Posterior vena cava (tissue), 2 donors: Measurements from ENCODE around the gene COG3. TPM values are rescaled to one million over a fixed set of nuclear protein-coding genes. Genes with fewer than 3 reads are reported as not detected.

Experiments
- DNase-seq: peaks from one replicate; pipeline ENCODE4 v3.0.0-alpha.2; 2020; ENCODE audit warnings: low spot score
- intact Hi-C, 2 donors: fragments of 100-400 bp; cut with DNase I; formaldehyde crosslinking; loops; one replicate each; pipeline versions ENCODE4 v1.14.1 to v1.14.2; 2022 to 2023
- total RNA-seq, 2 donors: library from RNA; stranded (reverse); fragmentation: NEBNext Ultra II Directional; extraction: Animal tissue kit (Norgen Biotek cat#: 25700); gene quantifications; one replicate each; pipeline ENCODE4 v1.2.1, GENCODE V29; 2021
- donor health status: DM: yes; HTN: yes; CAD: no.
- donor health status: DM: yes; HTN: yes; CAD: no.

Gene COG3
- total RNA-seq, 2 donors from 2014 or later = 21.7 to 27.9 TPM

DNA sequence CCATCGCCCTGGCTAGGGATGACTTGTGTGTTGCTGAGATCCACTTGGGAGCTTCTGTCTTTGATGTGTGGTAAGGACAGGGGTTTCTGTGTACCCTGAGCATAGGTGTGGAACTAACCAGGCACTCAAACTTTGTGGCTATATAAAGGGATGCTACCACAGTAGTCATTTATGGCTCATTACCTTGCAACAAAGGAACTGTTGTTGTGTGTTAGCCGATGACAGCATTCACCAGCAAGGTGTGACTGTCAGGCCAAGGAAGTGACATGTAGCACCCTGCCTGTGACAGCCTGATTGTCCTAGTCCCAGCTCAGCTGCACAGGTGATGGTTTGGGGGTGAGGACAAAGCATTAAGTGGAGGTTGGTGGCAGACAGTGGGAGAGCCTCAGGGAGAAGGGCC, 73.6 kb downstream of the COG3 start:
- intact Hi-C loops = no loop called here
- DNase-seq = no peak

DNA sequence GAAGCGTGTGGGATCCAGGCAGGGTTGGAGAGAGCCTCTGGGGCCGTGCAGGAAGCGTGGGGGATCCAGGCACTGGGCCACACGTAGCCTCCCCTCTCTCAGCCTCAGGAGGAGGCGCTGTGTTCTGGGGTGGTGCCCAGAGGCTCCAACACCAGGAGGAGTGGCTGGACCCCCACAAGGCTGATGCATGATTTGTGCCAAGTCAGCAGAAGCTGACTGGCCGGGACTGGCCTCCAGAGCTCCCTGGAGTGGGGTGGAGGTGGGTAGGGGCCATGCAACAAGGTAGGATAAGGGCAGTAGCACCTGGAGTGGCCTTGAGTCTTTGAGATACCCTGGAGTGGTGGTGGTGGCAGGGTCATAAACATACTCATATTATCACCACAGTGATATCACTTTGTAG, 75.5 kb downstream of the COG3 start:
- intact Hi-C loops = no loop called here
- no peak for DNase-seq

DNA sequence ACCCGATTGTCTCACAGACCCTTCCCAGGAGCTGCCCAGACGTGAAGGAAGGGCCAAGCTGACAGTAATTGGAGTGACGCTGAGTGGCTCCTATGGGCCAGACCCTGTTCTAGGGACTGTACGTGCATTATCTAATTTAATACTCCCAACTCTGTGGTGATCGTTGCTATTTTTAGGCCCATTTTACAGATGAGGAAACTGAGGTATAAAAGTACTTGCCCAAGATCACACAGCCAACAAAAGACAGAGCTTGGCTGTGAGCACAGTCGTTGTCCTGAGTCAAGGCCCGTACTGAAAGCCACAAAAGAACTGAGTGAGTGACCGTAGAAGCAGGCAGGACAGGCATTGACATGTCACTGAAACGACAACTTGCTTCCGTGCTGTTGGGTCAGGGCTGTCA, 76.1 kb downstream of the COG3 start:
- intact Hi-C loops = no loop called here

DNA sequence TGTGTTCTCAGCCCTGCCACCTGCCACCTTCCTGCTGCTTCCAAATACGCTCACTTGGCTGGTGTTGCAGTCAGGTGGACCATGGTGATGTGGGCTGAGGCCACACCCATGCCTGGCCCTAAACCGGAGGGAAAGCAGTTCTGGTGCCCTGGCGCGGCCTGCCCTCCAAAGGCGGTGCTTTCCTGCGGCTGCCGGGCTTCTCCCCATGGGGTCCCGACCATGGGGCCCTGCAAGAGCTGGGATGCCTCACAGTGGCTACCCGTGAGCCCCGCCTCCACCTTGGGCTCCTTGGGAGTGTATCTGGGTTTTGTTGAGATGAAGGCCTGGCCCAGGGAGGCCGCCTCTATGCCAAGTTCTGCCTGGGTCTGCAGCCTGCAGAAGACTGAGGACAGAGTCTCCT, 77.1 kb downstream of the COG3 start:
- no peak for DNase-seq
- intact Hi-C loops = no loop called here

More for the DNA sequence above, 76.1 kb downstream of the COG3 start:
- DNase-seq = no peak

DNA sequence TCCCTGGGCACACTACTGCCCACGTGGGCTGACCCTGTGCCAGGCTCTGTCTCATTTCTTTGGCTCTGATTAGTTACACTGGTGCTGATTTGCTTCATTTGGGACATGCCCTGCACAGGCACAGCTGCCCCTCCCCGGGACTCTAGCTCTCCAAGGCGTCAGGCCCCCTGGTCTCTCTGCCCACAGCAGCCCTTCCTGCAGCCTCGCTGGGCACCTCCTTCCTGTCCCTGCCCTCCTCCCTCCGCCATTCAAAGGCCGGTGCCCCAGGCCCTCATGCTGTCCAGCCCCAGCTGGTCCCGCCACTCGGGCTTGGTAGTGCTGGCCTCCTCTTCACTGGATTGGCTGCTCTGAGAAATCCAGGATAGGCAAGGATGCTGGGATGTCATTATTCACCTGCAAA, 77.7 kb downstream of the COG3 start:
- intact Hi-C loops = no loop called here
- no peak for DNase-seq

DNA sequence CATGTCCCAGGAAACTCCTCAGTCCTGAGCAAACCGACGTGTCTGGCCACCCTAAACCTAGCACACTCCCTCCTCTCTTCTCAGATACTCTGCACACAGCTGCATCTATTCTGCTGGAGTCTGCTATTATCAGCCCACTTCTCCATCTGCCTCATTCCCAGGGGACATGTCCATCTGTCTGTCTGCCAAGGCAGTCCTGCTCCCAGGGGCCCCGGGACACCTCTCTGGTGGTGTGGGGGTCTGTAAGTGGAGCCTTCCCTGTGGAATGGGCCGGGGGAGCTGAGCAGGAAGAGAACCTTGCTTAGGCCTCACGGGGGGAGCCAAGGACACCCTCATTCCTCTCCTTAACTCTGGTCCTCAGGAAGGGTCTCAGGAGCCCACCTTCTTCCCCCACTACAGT, 78.1 kb downstream of the COG3 start:
- DNase-seq = no peak
- intact Hi-C loops = no loop called here

DNA sequence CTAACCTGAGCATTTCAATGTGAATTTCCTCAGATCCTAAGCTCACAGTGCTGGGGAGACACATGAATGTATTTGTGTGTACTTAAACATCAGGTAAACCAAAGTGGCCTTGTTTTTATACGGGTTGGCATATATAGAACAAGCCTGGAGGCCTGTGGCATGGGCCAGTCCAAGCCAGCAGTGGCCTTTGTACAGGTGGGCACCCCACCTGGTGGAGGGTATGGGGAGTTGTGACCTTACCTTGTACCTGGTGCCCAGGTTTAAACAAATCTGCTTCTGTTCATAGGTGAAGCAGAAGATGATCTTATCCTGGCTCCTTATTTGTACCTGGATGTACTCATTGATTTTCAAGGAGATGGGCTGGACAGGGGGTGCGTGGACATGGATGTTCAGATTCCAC, 79.8 kb downstream of the COG3 start:
- intact Hi-C loops = no loop called here
- DNase-seq = no peak

DNA sequence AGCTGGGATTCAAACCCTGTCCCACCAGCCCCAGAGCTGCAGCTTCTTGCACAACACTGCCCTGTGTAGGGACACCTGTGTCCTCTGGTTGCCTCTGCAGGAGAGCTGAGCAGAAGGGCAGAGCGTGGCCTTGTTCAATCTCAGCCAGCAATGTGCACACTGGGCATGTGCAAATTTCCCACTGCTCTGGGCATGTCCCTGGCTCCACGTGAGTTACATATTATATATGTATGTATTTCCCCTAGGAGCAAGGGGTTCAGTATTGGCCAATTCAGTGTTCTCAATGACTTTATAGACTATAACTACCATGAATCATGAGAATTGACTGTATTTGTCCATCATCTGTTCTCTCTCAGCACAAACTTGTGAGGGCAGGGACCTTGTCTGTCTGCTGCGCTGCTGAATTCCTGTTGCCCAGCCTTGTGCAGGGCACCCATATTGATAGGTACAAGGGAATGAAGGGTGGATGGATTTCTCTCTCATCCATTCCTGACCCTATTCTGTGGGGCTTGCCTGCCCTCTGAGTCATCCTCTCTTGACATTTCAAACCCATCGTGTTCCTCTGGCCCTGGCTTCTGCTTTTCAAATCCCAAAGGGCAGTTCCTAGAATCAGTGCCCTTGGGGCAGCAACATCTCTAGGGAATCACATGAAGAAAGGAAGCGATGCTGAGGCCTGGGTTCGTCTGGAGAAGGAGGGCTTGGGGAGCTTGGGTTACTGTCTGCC, 81.1 kb downstream of the COG3 start:
- no peak for DNase-seq
- intact Hi-C loops = no loop called here

DNA sequence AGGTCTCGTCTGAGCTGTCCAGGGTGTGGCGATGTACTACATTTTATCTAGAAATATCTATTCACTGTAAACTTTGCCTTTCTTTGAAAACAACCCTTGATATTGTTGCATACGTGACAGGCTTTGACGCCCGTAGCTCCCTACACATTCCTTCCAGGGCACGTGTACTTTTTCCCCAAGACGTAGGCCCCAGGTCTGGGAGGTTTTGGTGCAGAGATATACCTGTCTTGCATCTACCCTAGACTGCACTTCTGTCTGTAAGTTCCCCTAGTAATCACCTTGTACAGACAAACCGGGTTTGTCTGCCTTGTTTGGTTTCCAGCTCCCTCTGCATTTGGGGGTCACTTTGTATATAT, 81.6 kb downstream of the COG3 start:
- intact Hi-C loops = no loop called here
- DNase-seq = no peak

DNA sequence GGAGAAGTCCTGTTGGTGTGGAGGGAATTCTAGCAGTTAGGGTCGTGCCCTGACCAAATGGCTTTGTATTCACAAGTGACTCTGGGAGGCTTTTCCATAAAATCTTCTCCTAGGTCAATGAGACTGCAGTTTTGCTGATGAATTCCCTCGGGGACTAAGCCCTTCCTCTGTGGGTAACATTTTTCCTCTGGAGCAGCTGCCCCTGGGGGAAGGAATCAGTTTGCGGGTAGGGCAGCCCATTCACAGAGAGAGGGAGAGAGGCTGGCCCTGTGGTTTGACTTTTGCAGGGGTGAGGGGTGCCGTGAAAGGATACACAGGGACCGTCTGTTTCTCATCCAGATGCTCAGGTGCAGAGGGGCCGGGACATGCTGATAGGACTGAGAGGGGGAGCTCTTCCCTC, 83.5 kb downstream of the COG3 start:
- DNase-seq = no peak
- intact Hi-C loops = no loop called here

DNA sequence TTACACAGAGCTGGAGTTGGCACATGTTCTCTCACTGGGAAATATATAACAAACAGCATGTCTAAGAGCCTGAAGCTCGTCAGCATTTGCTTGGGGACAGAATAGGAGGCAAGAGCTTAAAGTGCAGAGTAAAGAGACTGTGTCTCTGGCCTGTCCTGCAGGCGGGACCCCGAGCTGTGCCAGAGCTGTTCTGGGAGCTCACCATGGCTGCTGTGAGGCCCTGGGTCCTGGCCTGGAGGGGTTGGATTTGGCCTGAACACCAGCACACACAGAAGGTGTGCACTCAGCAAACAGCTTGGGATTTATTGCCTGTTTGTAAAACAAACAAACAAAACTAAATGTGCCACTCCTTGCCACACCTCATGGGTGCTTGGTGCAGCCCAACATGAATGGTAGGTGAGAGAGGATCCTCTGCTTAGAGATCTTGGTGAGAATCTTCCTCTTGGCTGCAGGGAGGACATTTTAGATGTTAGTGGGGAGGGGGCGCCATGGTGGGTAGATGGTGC, 89.9 kb downstream of the COG3 start:
- intact Hi-C loops = no loop called here
- DNase-seq = no peak

DNA sequence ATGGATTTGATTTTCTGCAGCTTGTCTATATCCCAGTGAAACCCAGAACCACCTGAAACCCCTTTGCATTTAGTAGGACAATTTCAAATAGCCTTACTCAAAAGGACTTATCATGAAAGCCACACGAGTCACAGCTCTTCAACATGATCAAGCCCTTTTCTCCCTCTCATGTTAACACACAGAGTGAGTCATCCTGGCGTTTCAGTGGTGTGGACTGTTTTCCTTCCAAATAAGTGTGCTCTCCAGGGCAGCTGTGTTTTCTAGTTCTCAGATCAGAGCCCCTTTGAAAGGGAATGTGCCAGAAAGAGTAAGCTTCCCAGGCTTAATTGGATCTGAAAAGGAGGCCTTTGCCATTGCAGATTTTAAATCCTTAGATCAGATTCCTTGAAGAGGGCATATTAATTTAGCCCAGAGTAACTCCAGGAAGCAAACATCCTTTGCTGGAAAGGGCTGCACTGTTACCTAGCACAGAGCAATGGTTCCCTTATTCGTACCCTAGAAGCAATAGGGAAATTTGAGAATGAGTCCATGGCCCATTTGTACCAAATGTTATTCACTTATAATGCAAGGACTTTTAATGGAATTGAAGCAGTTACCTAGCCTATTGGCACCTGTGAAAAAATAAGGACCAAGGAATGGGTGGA, 99.5 kb downstream of the COG3 start:
- intact Hi-C loops = no loop called here
- DNase-seq = no peak

DNA sequence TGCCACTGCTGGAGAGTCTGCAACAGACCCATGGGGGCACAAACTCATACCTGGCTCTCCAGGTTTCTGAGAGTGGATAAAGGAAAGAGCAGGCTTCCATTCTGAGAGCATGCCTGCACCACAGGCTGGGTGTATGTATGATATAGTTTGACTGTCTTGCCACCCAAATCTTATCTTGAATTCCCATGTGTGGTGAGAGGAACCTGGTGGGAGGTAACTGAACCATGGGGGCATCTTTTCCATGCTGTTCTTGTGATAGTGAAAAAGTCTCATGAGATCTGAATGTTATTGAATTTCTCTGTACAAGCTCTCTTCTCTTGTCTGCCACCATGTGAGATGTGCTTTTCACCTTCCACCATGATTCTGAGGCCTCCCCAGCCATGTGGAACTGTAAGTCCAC, 100.6 kb downstream of the COG3 start:
- DNase-seq = no peak
- intact Hi-C loops = no loop called here

DNA sequence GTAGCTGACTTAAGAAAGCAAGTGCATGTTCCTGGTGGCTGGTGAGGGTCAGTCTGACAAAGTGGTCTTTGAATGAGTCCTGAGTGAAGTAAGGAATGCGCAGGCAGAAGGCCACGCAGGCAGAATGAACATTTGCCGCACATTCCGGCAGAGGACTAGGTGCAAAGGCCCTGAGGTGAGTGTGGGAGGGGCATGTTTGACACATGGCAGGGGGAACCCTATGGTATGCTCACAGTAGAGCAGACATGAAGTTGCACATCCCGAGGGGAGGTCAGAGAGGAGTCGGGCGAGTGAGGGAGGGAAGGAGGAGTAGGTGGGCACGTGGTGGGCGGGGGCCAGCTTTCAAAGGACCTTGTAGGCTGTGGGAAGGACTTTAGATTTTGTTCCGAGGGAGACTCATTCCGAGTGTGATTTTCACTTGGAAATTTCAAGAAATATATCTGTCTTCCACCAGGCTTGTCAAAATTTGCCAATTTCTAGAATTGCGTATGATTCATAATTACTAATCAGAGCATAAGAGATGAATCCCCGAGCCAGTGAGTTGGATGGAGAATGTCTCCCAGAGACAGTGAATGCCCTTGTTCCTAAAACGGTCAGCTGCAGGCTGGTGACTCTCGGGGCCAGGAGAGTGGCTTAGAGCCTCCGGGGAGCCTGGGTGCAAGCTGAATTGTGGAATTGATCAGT, 110.5 kb downstream of the COG3 start:
- intact Hi-C loops = no loop called here

DNA sequence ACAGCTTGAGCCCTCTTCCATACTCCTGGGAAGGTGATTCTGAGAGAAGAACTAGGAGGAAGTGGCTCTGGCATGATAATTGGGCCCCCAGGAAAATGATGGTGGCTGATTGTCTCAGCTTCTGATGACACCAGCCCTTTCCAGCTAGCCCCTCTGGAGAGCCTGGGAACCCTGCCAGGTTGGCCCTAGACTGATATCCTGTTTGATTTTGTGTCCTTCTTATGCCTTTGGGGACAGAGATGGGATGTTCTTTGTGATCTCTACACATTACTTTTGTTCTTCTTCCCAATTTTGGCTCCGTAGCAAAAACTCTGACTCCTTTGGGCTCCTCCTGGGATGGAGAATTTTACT, 111.1 kb downstream of the COG3 start:
- no peak for DNase-seq
- intact Hi-C loops = no loop called here

More for the DNA sequence above, 110.5 kb downstream of the COG3 start:
- no peak for DNase-seq

DNA sequence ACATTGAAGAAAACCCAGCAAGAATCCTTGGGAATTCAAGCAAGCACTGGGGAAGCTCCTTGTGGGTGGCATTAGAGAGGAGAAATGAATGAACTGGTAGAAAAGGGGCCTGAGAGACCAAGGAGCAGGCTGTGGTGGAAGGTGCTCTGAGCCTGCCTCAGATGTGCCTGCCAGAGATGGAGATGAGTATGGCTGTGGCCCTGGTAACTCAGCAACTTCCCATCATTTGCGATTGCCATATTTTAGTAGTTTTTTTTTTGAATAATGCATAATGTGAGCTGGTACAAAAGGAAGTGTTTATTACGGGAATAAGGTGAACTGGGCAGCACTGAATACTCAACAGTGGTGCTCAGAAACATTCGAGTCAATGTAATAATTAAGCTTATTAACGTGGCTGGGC, 111.7 kb downstream of the COG3 start:
- no peak for DNase-seq
- intact Hi-C loops = no loop called here

DNA sequence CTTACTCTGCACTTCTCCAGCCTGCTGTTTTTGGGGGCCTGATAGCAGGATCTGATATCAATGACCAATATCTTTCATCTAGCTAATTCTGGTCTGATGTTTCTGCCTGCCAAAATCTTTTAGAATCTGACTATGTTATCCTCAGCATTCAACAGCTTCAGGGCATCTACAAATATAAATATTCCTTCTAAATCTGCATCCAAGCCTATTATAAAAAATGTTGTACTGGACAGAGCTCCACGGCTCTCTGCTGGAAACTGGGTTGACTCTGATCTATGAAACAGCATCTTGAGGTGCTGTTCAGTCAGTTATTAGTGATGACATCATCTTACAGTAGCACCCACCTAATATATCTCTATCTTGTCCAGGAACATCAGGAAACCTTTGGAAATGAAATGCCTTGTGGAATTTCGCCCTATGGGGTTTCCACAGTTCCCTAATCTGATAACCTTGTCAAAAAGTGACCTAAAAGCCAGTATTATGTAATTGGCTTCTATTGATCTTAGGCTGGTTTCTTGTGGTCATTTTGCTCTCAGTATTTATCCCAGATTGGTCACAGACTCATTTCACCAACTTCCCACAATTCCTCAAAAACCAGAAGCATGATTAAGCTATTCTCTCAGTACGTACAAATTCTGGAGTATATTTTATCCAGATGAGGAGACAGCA, 117.8 kb downstream of the COG3 start:
- intact Hi-C loops = no loop called here
- DNase-seq = no peak

DNA sequence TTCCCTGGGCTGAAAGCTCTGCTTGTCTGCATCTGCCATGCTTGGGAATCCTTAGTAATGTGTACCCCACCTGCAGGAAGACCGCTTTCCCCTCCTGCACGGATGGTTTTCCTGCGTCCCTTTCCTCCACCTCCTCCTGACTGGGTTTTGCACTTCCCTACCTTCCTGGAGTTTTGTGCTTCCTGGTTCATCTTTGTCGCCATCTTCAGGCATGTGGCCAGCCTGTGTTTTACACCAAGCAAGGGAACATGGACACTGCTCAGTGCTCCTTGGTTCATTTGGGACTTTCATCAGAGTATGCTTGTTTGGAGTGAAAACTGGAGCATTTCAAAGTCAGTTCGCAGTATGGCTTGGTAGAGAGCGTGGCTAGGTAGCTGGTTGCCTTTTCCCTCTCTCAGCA, 120.1 kb downstream of the COG3 start:
- DNase-seq = no peak
- intact Hi-C loops = no loop called here
